Measurements from ENCODE around the gene FGD4.

Gene FGD4

GRCh38 chr12:32679920-32680237 lies 280.5 kb downstream of the FGD4 start:
- no peak for DNase-seq (ENCODE audit: low spot score)

GRCh38 chr12:32680787-32681186 lies 281.4 kb downstream of the FGD4 start:
- no peak for DNase-seq (ENCODE audit: low spot score)

- DNase-seq (ENCODE audit: low spot score), result no peak
Measured at GRCh38 chr12:32681272-32681671, 281.9 kb downstream of the FGD4 start.

GRCh38 chr12:32686340-32686739 lies 287.0 kb downstream of the FGD4 start:
- no peak for DNase-seq (ENCODE audit: low spot score)

- no peak for DNase-seq (ENCODE audit: low spot score)
Measured at GRCh38 chr12:32688786-32689185, 289.4 kb downstream of the FGD4 start.

- no peak for DNase-seq (ENCODE audit: low spot score)
Measured at GRCh38 chr12:32690927-32691326, 291.6 kb downstream of the FGD4 start.

- DNase-seq (ENCODE audit: low spot score), result no peak
Measured at GRCh38 chr12:32692358-32692757, 293.0 kb downstream of the FGD4 start.

- DNase-seq (ENCODE audit: low spot score), result no peak
Measured at GRCh38 chr12:32693036-32693435, 293.7 kb downstream of the FGD4 start.
